Liver (tissue), 9 donors: Measurements from ENCODE around the gene DIO1. TPM values are rescaled to one million over a fixed set of nuclear protein-coding genes. Genes with fewer than 3 reads are reported as not detected.

Source experiments
- DNase-seq: peaks from one replicate; pipeline ENCODE4 v3.0.0-alpha.2; 2017; ENCODE audit warnings: low spot score
- H3K27ac ChIP-seq, 2 donors: one replicate each; pipeline ENCODE4 v1.7.0; 2013; ENCODE audit warnings: inconsistent platforms in 2 of 2, low read length in 2 of 2, control low read depth in 1 of 2, low read depth in 1 of 2, mild to moderate bottlenecking in 1 of 2
- H3K27me3 ChIP-seq, 4 donors: one replicate each; pipeline versions ENCODE4 v1.6.1 to v1.7.0; 2013; ENCODE audit warnings: low read length in 3 of 4, inconsistent platforms in 1 of 4, mild to moderate bottlenecking in 1 of 4, moderate library complexity in 1 of 4; ENCODE audit not compliant: control insufficient read depth in 4 of 4, insufficient read depth in 4 of 4
- H3K36me3 ChIP-seq, 4 donors: one replicate each; pipeline versions ENCODE4 v1.6.1 to v1.7.0; 2013; ENCODE audit warnings: low read length in 3 of 4, mild to moderate bottlenecking in 3 of 4, low read depth in 1 of 4, moderate library complexity in 1 of 4; ENCODE audit not compliant: control insufficient read depth in 4 of 4, insufficient read depth in 3 of 4
- H3K4me1 ChIP-seq, 4 donors: one replicate each; pipeline versions ENCODE4 v1.6.1 to v1.7.0; 2013; ENCODE audit warnings: low read length in 3 of 4, mild to moderate bottlenecking in 3 of 4, moderate library complexity in 1 of 4; ENCODE audit not compliant: control insufficient read depth in 4 of 4, insufficient read depth in 4 of 4
- H3K4me3 ChIP-seq, 3 donors: one replicate each; pipeline versions ENCODE4 v1.6.1 to v1.7.0; 2013; ENCODE audit warnings: low read length in 3 of 3, control low read depth in 1 of 3, low read depth in 1 of 3, mild to moderate bottlenecking in 1 of 3
- H3K9ac ChIP-seq, 2 donors: one replicate each; pipeline ENCODE4 v1.7.0; 2013; ENCODE audit warnings: low read length in 2 of 2, mild to moderate bottlenecking in 2 of 2, moderate library complexity in 2 of 2, control low read depth in 1 of 2, low read depth in 1 of 2
- H3K9me3 ChIP-seq, 4 donors: one replicate each; pipeline versions ENCODE4 v1.6.1 to v1.7.0; 2013; ENCODE audit warnings: low read length in 3 of 4; ENCODE audit not compliant: control insufficient read depth in 4 of 4
- ATF3 ChIP-seq: IDR thresholded peaks from 2 replicates; pipeline ENCODE4 v1.6.1; 2016; ENCODE audit warnings: antibody characterized with exemption
- CTCF ChIP-seq: fragments of 150-350 bp; IDR thresholded peaks from 2 replicates; pipeline ENCODE4 v1.5.1; 2017; ENCODE audit warnings: improper control_type of control experiment, low read depth, low read length; ENCODE audit not compliant: missing input control
- EGR1 ChIP-seq, 2 donors: IDR thresholded peaks; 2 replicates each; pipeline ENCODE4 v1.6.1; 2016 to 2018; ENCODE audit warnings: antibody characterized with exemption in 2 of 2, low read depth in 2 of 2
- FOXA1 ChIP-seq: IDR thresholded peaks from 2 replicates; pipeline ENCODE4 v1.6.1; 2016; ENCODE audit warnings: antibody characterized with exemption
- FOXA2 ChIP-seq: IDR thresholded peaks from 2 replicates; pipeline ENCODE4 v1.6.1; 2016; ENCODE audit warnings: antibody characterized with exemption
- GABPA ChIP-seq, 2 donors: IDR thresholded peaks in 1 of 2; conservative IDR thresholded peaks in 1 of 2; 2 replicates each; pipeline ENCODE4 v1.6.1; 2016; ENCODE audit warnings: antibody characterized with exemption in 2 of 2, mild to moderate bottlenecking in 1 of 2, moderate library complexity in 1 of 2
- HNF4A ChIP-seq, 2 donors: conservative IDR thresholded peaks; 2 replicates each; pipeline ENCODE4 v1.6.1; 2016; ENCODE audit warnings: antibody characterized with exemption in 2 of 2, mild to moderate bottlenecking in 2 of 2
- JUND ChIP-seq, 2 donors: IDR thresholded peaks; 2 replicates each; pipeline ENCODE4 v1.6.1; 2016; ENCODE audit warnings: antibody characterized with exemption in 2 of 2
- NR2F2 ChIP-seq: IDR thresholded peaks from 2 replicates; pipeline ENCODE4 v1.6.1; 2016; ENCODE audit warnings: antibody characterized with exemption
- RAD21 ChIP-seq, 2 donors: IDR thresholded peaks; 2 replicates each; pipeline ENCODE4 v1.6.1; 2016; ENCODE audit warnings: antibody characterized with exemption in 2 of 2, mild to moderate bottlenecking in 2 of 2
- REST ChIP-seq: IDR thresholded peaks from 2 replicates; pipeline ENCODE4 v1.6.1; 2016; ENCODE audit warnings: antibody characterized with exemption, mild to moderate bottlenecking
- RXRA ChIP-seq, 2 donors: IDR thresholded peaks; 2 replicates each; pipeline ENCODE4 v1.6.1; 2017 to 2018; ENCODE audit warnings: antibody characterized with exemption in 2 of 2, mild to moderate bottlenecking in 1 of 2
- SP1 ChIP-seq: IDR thresholded peaks from 2 replicates; pipeline ENCODE4 v1.6.1; 2018; ENCODE audit warnings: antibody characterized with exemption, mild to moderate bottlenecking
- TAF1 ChIP-seq: conservative IDR thresholded peaks from 2 replicates; pipeline ENCODE4 v1.6.1; 2016; ENCODE audit warnings: antibody characterized with exemption, mild to moderate bottlenecking
- YY1 ChIP-seq: IDR thresholded peaks from 2 replicates; pipeline ENCODE4 v1.6.1; 2016; ENCODE audit warnings: antibody characterized with exemption, mild to moderate bottlenecking
- ZBTB33 ChIP-seq: IDR thresholded peaks from 2 replicates; pipeline ENCODE4 v1.6.1; 2016; ENCODE audit warnings: antibody characterized with exemption
- WGBS: extraction: QIAGEN DNeasy Blood & Tissue Kit; methylation state at CpG from one replicate; pipeline ENCODE4 v1.1.7; 2013; 5-methylcytosine and 5-hydroxymethylcytosine counted together
- polyA plus RNA-seq, 2 donors: library from polyadenylated mRNA; stranded (reverse) in 1 of 2; unstranded in 1 of 2; fragments of 200-250 nt in 1 of 2; fragments of >200 nt in 1 of 2; fragmentation: Nextera tagmentation in 1 of 2; extraction: Ambion mirVana in 1 of 2; gene quantifications; one replicate each; pipeline versions ENCODE4 v1.2.1 to v1.2.3, GENCODE V29; 2013 to 2015
- total RNA-seq, 2 donors: library from RNA; depleted of rRNA; stranded (reverse); fragments of >200 nt; gene quantifications; one replicate each; pipeline ENCODE4 v1.2.3, GENCODE V29; 2014
- donor health status: healthy.
- donor health status: healthy.
- donor health status: healthy.
- donor health status: healthy.
- donor health status: healthy.

DIO1 gene
- total and polyA plus RNA-seq, 4 donors: 23.9 to 176 (median 95.6) TPM

GRCh38 chr1:53957194-53957818 lies 63.3 kb downstream of the DIO1 start:
- 77% methylated on average over 3 of the region's 3 CpGs for WGBS
- H3K4me1 ChIP-seq: peaks cover 1 to 16% (median 8%) of the 10 kb centered on the region in 4 donors
- DNase-seq: no peak

More at GRCh38 chr1:53957194-53957818, 63.3 kb downstream of the DIO1 start:
- no peaks in the 10 kb centered on the region for H3K27me3 ChIP-seq
- H3K9me3 ChIP-seq: no peaks in the 10 kb centered on the region
- no peak overlapping the region for H3K27ac ChIP-seq
- H3K36me3 ChIP-seq: peaks cover 8 to 14% (median 11%) of the 10 kb centered on the region in 4 donors
- H3K4me3 ChIP-seq: no peak overlapping the region
- TF ChIP-seq HNF4A (conservative IDR thresholded peaks at IDR 0.05) (no peak), EGR1 (IDR thresholded peaks at IDR 0.05; ENCODE audit: low read depth in 2 of 2) (no peak), REST (no peak), YY1 (no peak), ATF3 (no peak), GABPA (IDR thresholded peaks at IDR 0.05 in 1 of 2, conservative IDR thresholded peaks at IDR 0.05 in 1 of 2) (no peak), ZBTB33 (no peak), RXRA (IDR thresholded peaks at IDR 0.05) (no peak), FOXA2 (no peak), CTCF (no peak), FOXA1 (no peak), RAD21 (IDR thresholded peaks at IDR 0.05) (no peak), TAF1 (no peak), NR2F2 (no peak), SP1 (no peak), JUND (IDR thresholded peaks at IDR 0.05) (no peak)
- no peak overlapping the region for H3K9ac ChIP-seq
